HG03097 (cell line): ENCODE results near the gene OR6S1.
"Not testable (repeated sequence)": the region's sequence is repeated elsewhere in the genome, so short reads cannot be mapped to it uniquely, and the experiment has no call there.

Experiments used
- ATAC-seq: cut with Tn5 transposase; IDR thresholded peaks from one replicate; pipeline ENCODE4 v1.9.1; 2021; ENCODE audit not compliant: unreplicated experiment, low FRiP score

OR6S1 gene

GRCh38 chr14:20613094-20614037, 28.1 kb downstream of the OR6S1 start:
- peak; percentile 60 for ATAC-seq

GRCh38 chr14:20612403-20612802, 29.1 kb downstream of the OR6S1 start:
- no peak for ATAC-seq

GRCh38 chr14:20611277-20611676, 30.2 kb downstream of the OR6S1 start:
- no peak for ATAC-seq

- no peak for ATAC-seq
These were observed 31.3 kb downstream of the OR6S1 start for GRCh38 chr14:20610002-20610765.

GRCh38 chr14:20609215-20610001, 32.1 kb downstream of the OR6S1 start:
- ATAC-seq, result no peak

GRCh38 chr14:20608383-20609110, 32.9 kb downstream of the OR6S1 start:
- ATAC-seq, result no peak

GRCh38 chr14:20607617-20608016, 33.9 kb downstream of the OR6S1 start:
- no peak for ATAC-seq

GRCh38 chr14:20606902-20607242, 34.6 kb downstream of the OR6S1 start:
- ATAC-seq, result no peak

GRCh38 chr14:20606190-20606901, 35.1 kb downstream of the OR6S1 start:
- no peak for ATAC-seq

- ATAC-seq, result no peak
These were observed 37.4 kb downstream of the OR6S1 start for GRCh38 chr14:20603813-20604690.

GRCh38 chr14:20602583-20602982, 38.9 kb downstream of the OR6S1 start:
- ATAC-seq, result no peak

- ATAC-seq, result no peak
These were observed 40.0 kb downstream of the OR6S1 start for GRCh38 chr14:20601522-20601921.

- ATAC-seq, result no peak
These were observed 44.4 kb downstream of the OR6S1 start for GRCh38 chr14:20597108-20597507.

- ATAC-seq, result not testable (repeated sequence)
These were observed 45.8 kb downstream of the OR6S1 start for GRCh38 chr14:20595726-20596125.

- ATAC-seq, result no peak
These were observed 48.9 kb downstream of the OR6S1 start for GRCh38 chr14:20592574-20592973.

GRCh38 chr14:20591235-20591634, 50.3 kb downstream of the OR6S1 start, which contains the start of gene RNASE12:
RNASE12 (minus strand) TSS chr14:20591376; CDS start chr14:20590723, 653 bp downstream.
- ATAC-seq, result no peak
